Stromal cell of bone marrow (primary cell): ENCODE data around the gene ALS2CL.
"Not testable (repeated sequence)": the region's sequence is repeated elsewhere in the genome, so short reads cannot be mapped to it uniquely, and the experiment has no call there.

Experiments used
- DNase-seq: peaks from one replicate; pipeline ENCODE4 v3.0.0-alpha.2; 2012; ENCODE audit warnings: low read depth

ALS2CL gene

GRCh38 chr3:46704346-46704745 is 10.9 kb upstream of the ALS2CL start:
- not testable (repeated sequence) for DNase-seq

- DNase-seq = no peak
Observed at GRCh38 chr3:46703013-46703520, 9.6 kb upstream of the ALS2CL start.

GRCh38 chr3:46702246-46703012 is 8.9 kb upstream of the ALS2CL start:
- DNase-seq = no peak

- DNase-seq = no peak
Observed at GRCh38 chr3:46701181-46701939, 7.9 kb upstream of the ALS2CL start, which contains the start of gene TMIE. TSS of gene TMIE (plus strand) at chr3:46701392. CDS start at chr3:46701488, 96 bp downstream.

- DNase-seq = no peak
Observed at GRCh38 chr3:46700772-46701171, 7.3 kb upstream of the ALS2CL start.

GRCh38 chr3:46699676-46700523 is 6.4 kb upstream of the ALS2CL start:
- no peak for DNase-seq

GRCh38 chr3:46695962-46696894 is 2.7 kb upstream of the ALS2CL start:
- DNase-seq = no peak

- DNase-seq = no peak
Observed at GRCh38 chr3:46695177-46695961, 1.9 kb upstream of the ALS2CL start.

GRCh38 chr3:46694520-46694919 is 1.0 kb upstream of the ALS2CL start:
- no peak for DNase-seq

- no peak for DNase-seq
Observed at GRCh38 chr3:46693892-46694226, 380 bp upstream of the ALS2CL start.

- no peak for DNase-seq
Observed at GRCh38 chr3:46692566-46692990, 901 bp downstream of the ALS2CL start.

- DNase-seq = no peak
Observed at GRCh38 chr3:46690798-46691197, 2.7 kb downstream of the ALS2CL start.

GRCh38 chr3:46685446-46685845 is 8.0 kb downstream of the ALS2CL start:
- no peak for DNase-seq

GRCh38 chr3:46684891-46685290 is 8.6 kb downstream of the ALS2CL start:
- DNase-seq = no peak

GRCh38 chr3:46682974-46683373 is 10.5 kb downstream of the ALS2CL start:
- DNase-seq = no peak

- DNase-seq = no peak
Observed at GRCh38 chr3:46681856-46682540, 11.5 kb downstream of the ALS2CL start.

- no peak for DNase-seq
Observed at GRCh38 chr3:46681387-46681786, 12.1 kb downstream of the ALS2CL start.

- no peak for DNase-seq
Observed at GRCh38 chr3:46680298-46680826, 13.1 kb downstream of the ALS2CL start.

GRCh38 chr3:46679681-46680080 is 13.8 kb downstream of the ALS2CL start:
- DNase-seq = no peak
